Mesodermal cell (in vitro differentiated cells): Measurements from ENCODE around the gene DCTN5.

Source experiments
- H3K27ac ChIP-seq: 2 replicates; pipeline ENCODE4 v1.7.0; 2013; ENCODE audit warnings: mild to moderate bottlenecking, low read depth, low read length, moderate library complexity; ENCODE audit not compliant: severe bottlenecking
- H3K36me3 ChIP-seq: 2 replicates; pipeline ENCODE4 v1.7.1; 2013; ENCODE audit warnings: mild to moderate bottlenecking, low read length, moderate library complexity; ENCODE audit not compliant: control insufficient read depth, insufficient read depth
- H3K4me1 ChIP-seq: one replicate; pipeline ENCODE4 v1.7.1; 2013; ENCODE audit warnings: mild to moderate bottlenecking, low read length; ENCODE audit not compliant: insufficient read depth, control insufficient read depth, poor library complexity, severe bottlenecking
- H3K4me3 ChIP-seq: 2 replicates; pipeline ENCODE4 v1.7.0; 2013; ENCODE audit warnings: low read length, control low read depth, mild to moderate bottlenecking; ENCODE audit not compliant: insufficient read depth, poor library complexity, severe bottlenecking; ENCODE audit errors: extremely low read depth
- H3K9me3 ChIP-seq: 2 replicates; pipeline ENCODE4 v1.7.1; 2013; ENCODE audit warnings: mild to moderate bottlenecking, low read length, moderate library complexity; ENCODE audit not compliant: control insufficient read depth
- WGBS, 2 experiments: methylation state at CpG; one replicate each; pipeline ENCODE4 v1.1.5; 2013; ENCODE audit warnings: missing lambda C conversion rate in 2 of 2; ENCODE audit not compliant: insufficient coverage in 2 of 2; 5-methylcytosine and 5-hydroxymethylcytosine counted together

DCTN5 gene

GRCh38 chr16:23679986-23680336 lies 38.7 kb downstream of the DCTN5 start:
- Histone ChIP-seq H3K9me3 (no peaks in the 10 kb centered on the region), H3K27ac (no peak overlapping the region), H3K4me1 (peaks cover 14% of the 10 kb centered on the region), H3K36me3 (peaks cover 69% of the 10 kb centered on the region), H3K4me3 (peak overlapping the region; percentile 82)
- WGBS, 2 experiments, result 22% methylated on average over 6 of the region's 6 CpGs; no CpG with 5 or more reads in 1 of the 2 experiments

DNA sequence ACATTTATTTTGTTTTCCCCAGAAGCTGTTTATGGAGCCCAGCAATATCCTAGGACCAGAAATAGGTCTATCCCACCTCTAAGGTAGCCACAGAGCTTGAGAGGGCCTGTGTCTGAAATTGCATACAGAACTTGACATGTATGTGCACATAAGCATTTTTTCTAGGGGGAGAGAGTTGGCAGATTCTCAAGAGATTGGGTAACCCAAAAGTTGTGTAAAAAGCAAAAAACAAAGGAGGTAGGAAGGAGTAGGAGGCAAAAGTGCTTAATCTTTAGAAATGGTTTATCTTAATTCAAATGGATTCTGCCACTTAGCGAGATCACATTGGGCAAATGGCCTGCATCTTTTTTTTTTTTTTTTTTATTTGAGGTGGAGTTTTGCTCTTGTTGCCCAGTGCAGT lies 40.9 kb downstream of the DCTN5 start:
- no peak overlapping the region for H3K27ac ChIP-seq
- H3K36me3 ChIP-seq, result peaks cover 78% of the 10 kb centered on the region
- no CpG with 5 or more reads among the region's 1 CpG for WGBS, 2 experiments
- no peaks in the 10 kb centered on the region for H3K9me3 ChIP-seq
- no peak overlapping the region for H3K4me3 ChIP-seq
- H3K4me1 ChIP-seq, result peaks cover 14% of the 10 kb centered on the region

GRCh38 chr16:23683487-23683886 lies 42.2 kb downstream of the DCTN5 start:
- peaks cover 88% of the 10 kb centered on the region for H3K36me3 ChIP-seq
- no peaks in the 10 kb centered on the region for H3K9me3 ChIP-seq
- no peak overlapping the region for H3K27ac ChIP-seq
- H3K4me1 ChIP-seq, result peaks cover 14% of the 10 kb centered on the region
- 90 to 100% methylated on average over 2 to 3 of the region's 3 CpGs for WGBS, 2 experiments
- no peak overlapping the region for H3K4me3 ChIP-seq

DNA sequence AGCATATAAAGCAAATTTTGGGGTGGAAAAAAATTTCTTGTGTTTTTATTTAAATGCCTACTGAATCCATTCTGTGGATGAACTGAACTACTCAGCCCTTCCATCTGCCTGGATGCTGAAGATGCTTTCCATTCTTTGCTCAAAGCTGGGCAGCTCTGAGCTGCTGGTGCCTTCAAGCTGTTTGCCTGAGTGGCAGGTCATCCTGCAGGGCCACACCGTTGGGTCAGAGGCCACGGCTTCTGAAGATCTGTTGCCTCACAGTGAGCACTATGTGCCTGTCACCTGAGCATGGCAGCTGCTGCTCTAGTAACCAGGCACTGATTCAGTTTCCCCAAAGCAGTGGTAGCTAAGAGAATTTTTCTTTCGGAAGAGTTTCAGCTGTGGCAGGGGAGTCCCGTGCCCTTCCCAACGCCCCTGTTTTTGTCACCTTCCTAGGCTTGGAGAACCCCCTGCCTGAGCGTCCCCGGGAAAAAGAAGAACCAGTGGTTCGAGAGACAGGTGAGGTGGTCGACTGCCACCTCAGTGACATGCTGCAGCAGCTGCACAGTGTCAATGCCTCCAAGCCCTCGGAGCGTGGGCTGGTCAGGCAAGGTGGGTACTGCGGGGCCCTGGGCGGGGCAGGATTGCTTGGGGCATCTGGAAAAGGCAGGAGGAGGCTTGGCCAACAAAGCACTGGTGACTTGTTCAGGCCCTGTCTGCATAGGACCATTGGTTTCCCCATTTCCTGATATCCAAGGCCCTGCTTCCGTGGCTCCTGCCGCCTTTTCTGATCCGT lies 46.0 kb downstream of the DCTN5 start:
- Histone ChIP-seq H3K4me1 (no peaks in the 10 kb centered on the region), H3K9me3 (no peaks in the 10 kb centered on the region), H3K4me3 (no peak overlapping the region), H3K27ac (no peak overlapping the region), H3K36me3 (peaks cover 98% of the 10 kb centered on the region)
- WGBS, 2 experiments, result 96 to 99% methylated on average over 12 to 16 of the region's 16 CpGs

DNA sequence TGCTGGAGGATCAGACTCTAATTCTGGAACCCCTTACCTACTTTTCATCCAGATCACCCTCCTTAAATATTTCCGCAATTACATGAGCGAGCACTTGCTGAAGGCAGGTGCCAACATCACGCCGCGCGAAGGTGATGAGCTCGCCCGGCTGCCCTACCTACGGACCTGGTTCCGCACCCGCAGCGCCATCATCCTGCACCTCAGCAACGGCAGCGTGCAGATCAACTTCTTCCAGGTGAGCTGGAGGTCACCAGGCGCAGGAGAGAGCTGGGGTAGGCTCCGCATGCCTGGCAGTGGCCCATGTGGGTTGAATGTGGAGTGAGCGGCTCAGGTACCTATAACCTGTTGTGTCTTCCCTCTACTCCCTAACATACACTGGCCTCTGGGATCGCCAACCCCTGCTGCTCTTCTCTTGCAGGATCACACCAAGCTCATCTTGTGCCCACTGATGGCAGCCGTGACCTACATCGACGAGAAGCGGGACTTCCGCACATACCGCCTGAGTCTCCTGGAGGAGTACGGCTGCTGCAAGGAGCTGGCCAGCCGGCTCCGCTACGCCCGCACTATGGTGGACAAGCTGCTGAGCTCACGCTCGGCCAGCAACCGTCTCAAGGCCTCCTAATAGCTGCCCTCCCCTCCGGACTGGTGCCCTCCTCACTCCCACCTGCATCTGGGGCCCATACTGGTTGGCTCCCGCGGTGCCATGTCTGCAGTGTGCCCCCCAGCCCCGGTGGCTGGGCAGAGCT lies 48.3 kb downstream of the DCTN5 start:
- 98% methylated on average over 30 to 33 of the region's 36 CpGs for WGBS, 2 experiments
- Histone ChIP-seq H3K36me3 (peaks cover 80% of the 10 kb centered on the region), H3K9me3 (no peaks in the 10 kb centered on the region), H3K4me1 (peaks cover 3% of the 10 kb centered on the region), H3K4me3 (no peak overlapping the region), H3K27ac (no peak overlapping the region)

DNA sequence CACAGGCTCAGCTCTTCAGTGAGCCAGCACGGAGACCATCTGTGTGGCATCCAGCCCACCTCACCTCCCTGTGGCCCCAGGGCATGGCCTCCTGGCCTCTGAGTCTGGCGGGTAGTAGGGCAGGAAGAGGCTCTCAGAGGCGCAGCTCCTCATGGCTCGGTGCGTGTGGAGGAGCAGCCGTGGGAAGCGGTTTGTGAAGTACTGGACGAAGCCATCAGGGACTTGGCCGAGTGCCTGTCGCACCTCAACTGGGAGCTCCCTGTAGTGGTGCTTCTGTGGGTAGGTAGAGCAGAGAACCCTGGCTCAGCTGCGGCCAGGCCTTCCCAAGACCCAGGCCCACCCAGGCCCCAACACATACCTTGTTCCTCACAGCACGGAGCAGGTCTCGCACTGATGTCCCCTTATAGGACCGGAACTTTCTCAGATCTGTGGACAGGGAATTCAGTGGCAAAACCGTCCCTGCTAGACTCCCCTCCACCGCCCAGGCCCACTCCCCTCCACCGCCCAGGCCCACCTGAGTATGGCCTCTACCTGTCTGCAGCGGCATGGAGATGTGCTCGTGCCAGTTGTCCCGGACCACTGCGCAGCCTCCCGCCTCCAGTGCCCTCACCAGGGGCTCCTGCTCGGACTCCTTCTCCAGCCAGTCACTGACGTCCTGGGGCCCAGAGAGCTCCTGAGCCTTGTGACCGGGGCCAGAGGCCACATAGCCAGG lies 49.7 kb downstream of the DCTN5 start:
- WGBS, 2 experiments, result 93 to 95% methylated on average over 18 to 22 of the region's 25 CpGs
- Histone ChIP-seq H3K36me3 (peaks cover 68% of the 10 kb centered on the region), H3K9me3 (no peaks in the 10 kb centered on the region), H3K4me1 (peaks cover 3% of the 10 kb centered on the region), H3K4me3 (no peak overlapping the region), H3K27ac (no peak overlapping the region)

- H3K4me3 ChIP-seq, result no peak overlapping the region
- H3K9me3 ChIP-seq, result no peaks in the 10 kb centered on the region
- peaks cover 3% of the 10 kb centered on the region for H3K4me1 ChIP-seq
- H3K27ac ChIP-seq, result no peak overlapping the region
- H3K36me3 ChIP-seq, result peaks cover 61% of the 10 kb centered on the region
- WGBS, 2 experiments, result 92 to 97% methylated on average over 3 to 7 of the region's 10 CpGs
Observed at GRCh38 chr16:23691483-23692189, 50.4 kb downstream of the DCTN5 start.

DNA sequence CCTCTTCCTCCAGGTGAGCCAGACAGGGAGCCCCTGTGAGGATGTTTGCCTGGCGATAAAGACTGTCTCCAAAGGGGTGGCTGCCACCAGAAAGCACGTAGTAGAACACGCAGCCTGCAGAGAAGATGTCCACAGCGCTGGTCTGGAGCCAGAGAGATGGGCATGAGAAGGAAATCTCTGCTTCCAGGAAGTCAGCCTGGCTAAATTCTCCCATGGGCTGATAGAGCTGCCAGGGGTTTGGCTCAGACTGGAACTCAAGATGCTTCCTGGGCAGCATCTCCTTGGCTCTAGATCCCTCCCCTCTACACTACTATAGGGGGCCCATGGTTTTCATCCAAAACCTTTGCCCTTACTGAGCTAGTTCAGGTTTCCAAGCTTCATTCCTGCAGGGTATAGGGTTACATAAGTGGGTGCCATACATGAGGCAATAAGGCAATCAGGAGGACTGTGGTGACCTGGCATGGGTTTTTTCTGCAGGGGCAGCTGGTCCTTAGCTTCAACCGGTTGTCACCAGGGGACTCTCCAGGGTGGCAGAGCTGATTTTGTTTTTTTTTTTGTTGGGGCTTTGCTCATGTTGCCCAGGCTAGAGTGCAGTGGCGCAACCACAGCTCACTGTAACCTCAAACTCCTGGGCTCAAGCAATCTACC lies 51.0 kb downstream of the DCTN5 start:
- 94 to 95% methylated on average over 4 to 6 of the region's 6 CpGs for WGBS, 2 experiments
- H3K36me3 ChIP-seq, result peaks cover 54% of the 10 kb centered on the region
- H3K27ac ChIP-seq, result no peak overlapping the region
- no peak overlapping the region for H3K4me3 ChIP-seq
- H3K4me1 ChIP-seq, result peaks cover 3% of the 10 kb centered on the region
- no peaks in the 10 kb centered on the region for H3K9me3 ChIP-seq

GRCh38 chr16:23694265-23694643 lies 53.0 kb downstream of the DCTN5 start:
- Histone ChIP-seq H3K27ac (peak overlapping the region; percentile 41), H3K36me3 (peaks cover 35% of the 10 kb centered on the region), H3K4me1 (peaks cover 3% of the 10 kb centered on the region), H3K4me3 (no peak overlapping the region), H3K9me3 (no peaks in the 10 kb centered on the region)
- 96 to 100% methylated on average over 4 of the region's 4 CpGs for WGBS, 2 experiments
